H1 (cell line): ENCODE measurements around the gene MT1F. TPM values are rescaled to one million over a fixed set of nuclear protein-coding genes. Genes with fewer than 3 reads are reported as not detected.

Experiments
- CTCF ChIA-PET: fragments of 300-600 bp; sonication (Branson Sonifier 250); formaldehyde crosslinking; loops from one replicate; lab custom pipeline; 2021; ENCODE audit not compliant: partially characterized antibody; lab: Charles Lee
- POLR2A ChIA-PET: fragments of 300-600 bp; sonication (Branson Sonifier 250); formaldehyde crosslinking; loops from one replicate; lab custom pipeline; 2021; ENCODE audit warnings: inconsistent platforms; ENCODE audit not compliant: partially characterized antibody; lab: Charles Lee
- DNase-seq, 2 experiments: peaks; one replicate each; pipeline versions ENCODE4 v3.0.0 to v3.0.0-alpha.2; 2010 to 2022; ENCODE audit warnings: low spot score in 2 of 2, low read depth in 1 of 2, mixed read lengths in 1 of 2
- FAIRE-seq: peaks from 2 replicates; lab custom pipeline; 2011; peaks lifted over from hg19 to GRCh38; lab: Jason Lieb, UNC
- H2AFZ ChIP-seq: 2 replicates; pipeline ENCODE4 v1.8.1; 2012; ENCODE audit warnings: low read length, inconsistent platforms
- H2AK5ac ChIP-seq: 2 replicates; pipeline ENCODE4 v1.6.1; 2013; ENCODE audit warnings: low read depth, low read length
- H2BK120ac ChIP-seq: replicated peaks from 2 replicates; pipeline ENCODE3; 2013; ENCODE audit warnings: low read depth, low read length, inconsistent platforms
- H2BK12ac ChIP-seq: 2 replicates; pipeline ENCODE4 v1.6.1; 2013; ENCODE audit warnings: low read depth, low read length
- H2BK15ac ChIP-seq: 2 replicates; pipeline ENCODE4 v1.6.1; 2013; ENCODE audit warnings: low read length
- H2BK20ac ChIP-seq: 2 replicates; pipeline ENCODE4 v1.6.1; 2013; ENCODE audit warnings: low read length
- H2BK5ac ChIP-seq: 2 replicates; pipeline ENCODE4 v1.6.1; 2013; ENCODE audit warnings: low read depth, low read length
- H3K14ac ChIP-seq: 2 replicates; pipeline ENCODE4 v1.6.1; 2013; ENCODE audit warnings: inconsistent platforms; ENCODE audit not compliant: insufficient read length
- H3K18ac ChIP-seq: 2 replicates; pipeline ENCODE4 v1.6.1; 2013; ENCODE audit warnings: low read length; ENCODE audit errors: extremely low read depth
- H3K23ac ChIP-seq: 2 replicates; pipeline ENCODE4 v1.6.1; 2013; ENCODE audit warnings: inconsistent platforms; ENCODE audit not compliant: insufficient read length
- H3K23me2 ChIP-seq: 2 replicates; pipeline ENCODE4 v1.6.1; 2013; ENCODE audit warnings: low read depth, low read length
- H3K27ac ChIP-seq: 2 replicates; pipeline ENCODE4 v1.6.1; 2011; ENCODE audit warnings: low read depth, low read length, inconsistent platforms
- H3K27me3 ChIP-seq, 4 experiments: replicated peaks in 1 of 4; 1 replicate in 1 of 4; 2 replicates in 3 of 4; pipeline versions ENCODE4 v1.6.1 to v1.8.1; 2011 to 2013; ENCODE audit warnings: low read length in 3 of 4, mild to moderate bottlenecking in 3 of 4, inconsistent platforms in 2 of 4, mixed read lengths in 2 of 4, moderate library complexity in 1 of 4; ENCODE audit not compliant: control insufficient read depth in 3 of 4, insufficient read depth in 3 of 4; ENCODE audit errors: extremely low read depth in 1 of 4
- H3K36me3 ChIP-seq, 4 experiments: 2 replicates each; pipeline versions ENCODE4 v1.6.1 to v1.8.1; 2011 to 2013; ENCODE audit warnings: mild to moderate bottlenecking in 4 of 4, low read length in 3 of 4, moderate library complexity in 2 of 4, control low read depth in 1 of 4, inconsistent platforms in 1 of 4; ENCODE audit not compliant: insufficient read depth in 4 of 4, control insufficient read depth in 2 of 4
- H3K4ac ChIP-seq: replicated peaks from 2 replicates; pipeline ENCODE3; 2013; ENCODE audit warnings: low read length, low read depth, mixed read lengths, inconsistent platforms; ENCODE audit not compliant: insufficient read length
- H3K4me1 ChIP-seq, 4 experiments: replicated peaks in 1 of 4; 1 replicate in 1 of 4; 2 replicates in 3 of 4; pipeline versions ENCODE4 v1.6.1 to v1.8.1; 2011 to 2013; ENCODE audit warnings: low read length in 3 of 4, inconsistent platforms in 2 of 4, mixed read lengths in 1 of 4; ENCODE audit not compliant: insufficient read depth in 4 of 4, control insufficient read depth in 3 of 4
- H3K4me2 ChIP-seq, 2 experiments: 2 replicates each; pipeline versions ENCODE4 v1.6.1 to v1.8.1; 2011 to 2013; ENCODE audit warnings: low read depth in 2 of 2, low read length in 2 of 2, control low read depth in 1 of 2, inconsistent platforms in 1 of 2, mild to moderate bottlenecking in 1 of 2; ENCODE audit not compliant: insufficient read depth in 1 of 2
- H3K4me3 ChIP-seq, 4 experiments: fragments of 200-600, 300-600 bp in 1 of 4; sonication (generic), shearing (Covaris generic), sonication (Bioruptor Twin) in 1 of 4; 2 replicates each; pipeline versions ENCODE4 v1.5.1 to v1.8.1; 2011 to 2016; ENCODE audit warnings: low read length in 4 of 4, low read depth in 3 of 4, control low read depth in 2 of 4, inconsistent platforms in 2 of 4, mild to moderate bottlenecking in 2 of 4, mixed read lengths in 1 of 4, moderate library complexity in 1 of 4; ENCODE audit not compliant: insufficient read depth in 2 of 4; ENCODE audit errors: extremely low read depth in 1 of 4
- H3K56ac ChIP-seq: replicated peaks from 2 replicates; pipeline ENCODE3; 2013; ENCODE audit warnings: low read depth, mild to moderate bottlenecking, mixed read lengths, low read length, inconsistent platforms; ENCODE audit not compliant: insufficient read length
- H3K79me1 ChIP-seq: 2 replicates; pipeline ENCODE4 v1.6.1; 2013; ENCODE audit warnings: low read depth, low read length, control low read depth
- H3K79me2 ChIP-seq, 2 experiments: 2 replicates each; pipeline versions ENCODE4 v1.6.1 to v1.8.1; 2012 to 2013; ENCODE audit warnings: low read length in 2 of 2, mild to moderate bottlenecking in 2 of 2, inconsistent platforms in 1 of 2; ENCODE audit not compliant: insufficient read depth in 2 of 2, control insufficient read depth in 1 of 2
- H3K9ac ChIP-seq, 4 experiments: replicated peaks in 1 of 4; 1 replicate in 1 of 4; 2 replicates in 3 of 4; pipeline versions ENCODE4 v1.6.1 to v1.8.1; 2011 to 2013; ENCODE audit warnings: low read depth in 3 of 4, low read length in 3 of 4, control low read depth in 2 of 4, mild to moderate bottlenecking in 2 of 4, moderate library complexity in 2 of 4, inconsistent platforms in 1 of 4; ENCODE audit errors: extremely low read depth in 1 of 4
- H3K9me3 ChIP-seq, 2 experiments: 2 replicates each; pipeline versions ENCODE4 v1.6.1 to v1.8.1; 2012 to 2013; ENCODE audit warnings: mild to moderate bottlenecking in 2 of 2, moderate library complexity in 2 of 2, control low read depth in 1 of 2, inconsistent platforms in 1 of 2, low read depth in 1 of 2, low read length in 1 of 2, mixed read lengths in 1 of 2; ENCODE audit not compliant: insufficient read depth in 2 of 2
- H4K20me1 ChIP-seq, 2 experiments: replicated peaks in 1 of 2; 2 replicates each; pipeline versions ENCODE3 to v1.8.1; 2011 to 2013; ENCODE audit warnings: inconsistent platforms in 2 of 2, low read length in 2 of 2, mild to moderate bottlenecking in 1 of 2; ENCODE audit not compliant: insufficient read depth in 2 of 2, control insufficient read depth in 1 of 2
- H4K5ac ChIP-seq: 2 replicates; pipeline ENCODE4 v1.6.1; 2013; ENCODE audit warnings: low read length, low read depth, mixed read lengths, inconsistent platforms; ENCODE audit not compliant: insufficient read length
- H4K8ac ChIP-seq: 2 replicates; pipeline ENCODE4 v1.8.0; 2013; ENCODE audit warnings: mild to moderate bottlenecking, moderate library complexity, low read length, inconsistent platforms; ENCODE audit not compliant: insufficient read depth; ENCODE audit errors: extremely low read depth
- H4K91ac ChIP-seq: replicated peaks from 2 replicates; pipeline ENCODE3; 2013; ENCODE audit warnings: low read length, mixed read lengths, inconsistent platforms; ENCODE audit not compliant: insufficient read length
- ATF3 ChIP-seq: IDR thresholded peaks from 2 replicates; pipeline ENCODE4 v1.6.1; 2011; ENCODE audit warnings: low read depth, mild to moderate bottlenecking, low read length; ENCODE audit not compliant: insufficient read depth
- CBX8 ChIP-seq: fragments of 300-800, 300-1000 bp; sonication (generic); IDR thresholded peaks from 2 replicates; pipeline ENCODE4 v1.7.1; 2016; ENCODE audit warnings: low read depth, low read length, borderline replicate concordance
- EP300 ChIP-seq, 2 experiments: IDR thresholded peaks; 1 replicate in 1 of 2; 2 replicates in 1 of 2; pipeline ENCODE4 v1.6.1; 2011 to 2012; ENCODE audit warnings: low read depth in 2 of 2, low read length in 2 of 2, mild to moderate bottlenecking in 2 of 2, borderline replicate concordance in 1 of 2, inconsistent platforms in 1 of 2, moderate library complexity in 1 of 2
- JUND ChIP-seq: IDR thresholded peaks from 2 replicates; pipeline ENCODE4 v1.6.1; 2011; ENCODE audit warnings: mild to moderate bottlenecking, improper control_type of control experiment, low read length
- KDM1A ChIP-seq: fragments of 200-600, 300-600 bp; sonication (generic); IDR thresholded peaks from 2 replicates; pipeline ENCODE4 v1.7.1; 2016; ENCODE audit warnings: mild to moderate bottlenecking, low read length, borderline replicate concordance
- KDM5A ChIP-seq: fragments of 200-600 bp; IDR thresholded peaks from 2 replicates; pipeline ENCODE4 v1.7.1; 2012; ENCODE audit warnings: mild to moderate bottlenecking, low read length, inconsistent platforms, mixed read lengths
- MAFK ChIP-seq: IDR thresholded peaks from 2 replicates; pipeline ENCODE4 v1.6.1; 2012; ENCODE audit warnings: low read depth, mild to moderate bottlenecking, improper control_type of control experiment, low read length
- POLR2AphosphoS5 ChIP-seq: IDR thresholded peaks from 2 replicates; pipeline ENCODE4 v1.6.1; 2011; ENCODE audit warnings: low read depth, low read length
- POU5F1 ChIP-seq: IDR thresholded peaks from 2 replicates; pipeline ENCODE4 v1.6.1; 2011; ENCODE audit warnings: low read depth, mild to moderate bottlenecking, low read length, moderate library complexity
- RFX5 ChIP-seq: IDR thresholded peaks from 2 replicates; pipeline ENCODE4 v1.6.1; 2011; ENCODE audit warnings: low read depth, low read length, improper control_type of control experiment, borderline replicate concordance
- SP1 ChIP-seq: IDR thresholded peaks from 2 replicates; pipeline ENCODE4 v1.6.1; 2011; ENCODE audit warnings: low read depth, low read length
- TAF7 ChIP-seq: optimal IDR thresholded peaks from 2 replicates; pipeline ENCODE3; 2011; ENCODE audit warnings: low read depth, mild to moderate bottlenecking, inconsistent platforms, low read length, moderate library complexity, borderline replicate concordance
- TCF12 ChIP-seq: IDR thresholded peaks from 2 replicates; pipeline ENCODE4 v1.6.1; 2011; ENCODE audit warnings: low read depth, mild to moderate bottlenecking, low read length
- WGBS, 2 experiments: shearing (Covaris generic) in 1 of 2; methylation state at CpG; one replicate each; pipeline versions ENCODE4 v1.1.6 to v1.1.7; 2013 to 2015; ENCODE audit warnings: low lambda C conversion rate in 2 of 2, mixed read lengths in 2 of 2, inconsistent platforms in 1 of 2, low coverage in 1 of 2, missing lambda C conversion rate in 1 of 2; ENCODE audit not compliant: insufficient replicate concordance in 2 of 2, insufficient coverage in 1 of 2, insufficient read length in 1 of 2; ENCODE audit errors: extremely low coverage in 1 of 2, missing lambda C conversion rate in 1 of 2; 5-methylcytosine and 5-hydroxymethylcytosine counted together
- polyA plus RNA-seq, 7 experiments: library from polyadenylated mRNA; depleted of rRNA in 3 of 7; stranded (reverse) in 5 of 7; unstranded in 2 of 7; fragments of >200 nt in 5 of 7; fragments of 200-250 nt in 2 of 7; gene quantifications; 1 replicate in 5 of 7; 2 replicates in 1 of 7; 4 replicates in 1 of 7; pipeline versions ENCODE4 v1.2.1 to v1.2.3, GENCODE V29; 2011 to 2013; ENCODE audit warnings: missing spikeins in 2 of 7, mixed read lengths in 2 of 7
- total RNA-seq: library from RNA; stranded (reverse); fragmentation: NEBNext Ultra II Directional; extraction: Animal tissue kit (Norgen Biotek cat#: 25700); gene quantifications from 2 replicates; pipeline ENCODE4 v1.2.1, GENCODE V29; 2021

MT1F gene
- total and polyA plus RNA-seq, 2 of the 8 experiments (the other 6 are each of a cell fraction or from before 2014, with no cell fraction given): 5.9 to 20.8 TPM

GRCh38 chr16:56618138-56618537, 39.6 kb upstream of the MT1F start:
- Histone ChIP-seq H3K9me3 (no peaks in the 10 kb centered on the region), H3K79me2 (no peaks in the 10 kb centered on the region), H2BK120ac (no peak overlapping the region), H4K20me1 (peaks cover 2 to 6% of the 10 kb centered on the region in 2 experiments), H2BK20ac (no peak overlapping the region), H4K91ac (no peak overlapping the region), H3K79me1 (no peaks in the 10 kb centered on the region), H4K5ac (no peak overlapping the region), H3K23me2 (peaks cover 5% of the 10 kb centered on the region; the same call in 1 of the 2 replicates), H3K27ac (no peak overlapping the region), H2AK5ac (0 out of 2 replicates have a peak overlapping the region, but pooled peaks have one; percentile 9), H3K56ac (no peak overlapping the region), H3K36me3 (no peaks in the 10 kb centered on the region), H3K23ac (no peak overlapping the region), H3K18ac (no peak overlapping the region), H3K4me1 (peaks cover 0 to 18% (median 12%) of the 10 kb centered on the region in 4 experiments; a peak in 6 of 7 replicates), H2BK15ac (no peak overlapping the region), H2BK12ac (no peak overlapping the region), H4K8ac (no peak overlapping the region), H2BK5ac (no peak overlapping the region), H3K14ac (no peak overlapping the region), H3K27me3 (peaks cover 35 to 76% (median 68%) of the 10 kb centered on the region in 4 experiments), H2AFZ (no peak overlapping the region), H3K4ac (no peak overlapping the region), H3K9ac (no peak overlapping the region), H3K4me2 (peak overlapping the region; percentile 8 to 88; a peak in 2 of 4 replicates), H3K4me3 (peak overlapping the region in 1 of 4 experiments; percentile 25; a peak in 1 of 8 replicates)
- ChIA-PET POLR2A (interaction anchor here (0.6 to 3.9 kb wide), 10 partner anchors 8 to 84 kb away, joined by 3 to 31 read pairs (median 4); partner anchors contain the start of genes MT1E and MT2A), CTCF (interaction anchor here (1.5 to 3.2 kb wide), 9 partner anchors 11 to 60 kb away, joined by 4 to 12 read pairs (median 6); partner anchors contain the start of genes MT1G and MT1M)
- DNase-seq: no peak
- FAIRE-seq: no peak
- 7% methylated on average over 6 of the region's 6 CpGs; no CpG with 5 or more reads in 1 of the 2 experiments for WGBS, 2 experiments
- TF ChIP-seq MAFK (no peak), JUND (no peak), POLR2AphosphoS5 (no peak), RFX5 (no peak), TCF12 (no peak), KDM5A (no peak), EP300 (IDR thresholded peaks at IDR 0.05; ENCODE audit: borderline replicate concordance in 1 of 2, low read depth in 2 of 2, low read length in 2 of 2) (no peak), CBX8 (no peak), KDM1A (no peak), POU5F1 (no peak), ATF3 (no peak), SP1 (peak; percentile 49; the same call in 1 of the 2 replicates), TAF7 (no peak)
